Loucy (cell line): ENCODE measurements around the gene EPHA2.

Source experiments
- H2AFZ ChIP-seq: fragments of 200-600 bp; sonication (generic); 2 replicates; pipeline ENCODE4 v1.6.0; 2016; ENCODE audit warnings: antibody characterized with exemption, mild to moderate bottlenecking, low read length, moderate library complexity
- H3F3A ChIP-seq: fragments of 200-600 bp; 2 replicates; pipeline ENCODE4 v1.6.0; 2016; ENCODE audit warnings: antibody characterized with exemption, low read depth, mild to moderate bottlenecking
- H3K27me3 ChIP-seq: fragments of 200-600 bp; sonication (generic); 2 replicates; pipeline ENCODE4 v1.6.1; 2014; ENCODE audit warnings: low read length, mild to moderate bottlenecking; ENCODE audit not compliant: insufficient read depth, poor library complexity, severe bottlenecking
- H3K36me3 ChIP-seq: fragments of 200-600 bp; sonication (generic); 2 replicates; pipeline ENCODE4 v1.6.1; 2016; ENCODE audit warnings: low read length; ENCODE audit not compliant: insufficient read depth
- H3K4me1 ChIP-seq: fragments of 200-600 bp; sonication (generic); 2 replicates; pipeline ENCODE4 v1.5.1; 2014; ENCODE audit warnings: low read length, mild to moderate bottlenecking; ENCODE audit not compliant: insufficient read depth, poor library complexity, severe bottlenecking
- H3K4me2 ChIP-seq: fragments of 200-600 bp; sonication (generic); 2 replicates; pipeline ENCODE4 v1.6.0; 2014; ENCODE audit warnings: antibody characterized with exemption, low read length, low read depth, mild to moderate bottlenecking; ENCODE audit not compliant: poor library complexity, severe bottlenecking
- H3K4me3 ChIP-seq: fragments of 200-600 bp; sonication (generic); 2 replicates; pipeline ENCODE4 v1.5.1; 2014; ENCODE audit warnings: low read length, mild to moderate bottlenecking, mixed read lengths; ENCODE audit not compliant: poor library complexity, severe bottlenecking
- H3K79me2 ChIP-seq: fragments of 200-600 bp; sonication (generic); 2 replicates; pipeline ENCODE4 v1.6.1; 2014; ENCODE audit warnings: low read length; ENCODE audit not compliant: insufficient read depth
- H3K9ac ChIP-seq: fragments of 200-600 bp; sonication (generic); 2 replicates; pipeline ENCODE4 v1.6.0; 2014; ENCODE audit warnings: mild to moderate bottlenecking, low read depth, low read length, moderate library complexity; ENCODE audit not compliant: poor library complexity, severe bottlenecking
- H3K9me2 ChIP-seq: fragments of 200-600 bp; sonication (generic); replicated peaks from 2 replicates; pipeline ENCODE4 v1.6.1; 2016; ENCODE audit warnings: low read depth, low read length, mixed read lengths
- H3K9me3 ChIP-seq: fragments of 200-600 bp; sonication (generic); 2 replicates; pipeline ENCODE4 v1.6.1; 2014; ENCODE audit warnings: mild to moderate bottlenecking, antibody characterized with exemption, low read length, low read depth; ENCODE audit not compliant: insufficient read depth
- H4K20me1 ChIP-seq: fragments of 200-600 bp; sonication (generic); 2 replicates; pipeline ENCODE4 v1.6.0; 2014; ENCODE audit warnings: antibody characterized with exemption, low read length, mild to moderate bottlenecking; ENCODE audit not compliant: insufficient read depth, poor library complexity, severe bottlenecking
- CTCF ChIP-seq: fragments of 200-600 bp; sonication (generic); conservative IDR thresholded peaks from 2 replicates; pipeline ENCODE4 v1.5.1; 2014; ENCODE audit warnings: mild to moderate bottlenecking, antibody characterized with exemption, low read length
- EZH2phosphoT487 ChIP-seq: fragments of 200-600 bp; IDR thresholded peaks from 2 replicates; pipeline ENCODE4 v1.6.1; 2018; ENCODE audit warnings: antibody characterized with exemption, mild to moderate bottlenecking, moderate library complexity, borderline replicate concordance

EPHA2 gene

GRCh38 chr1:16127676-16128337 lies 28.1 kb downstream of the EPHA2 start:
- no peak overlapping the region for H2AFZ ChIP-seq
- H3K36me3 ChIP-seq = no peaks in the 10 kb centered on the region
- no peak overlapping the region for H3K9ac ChIP-seq
- no peaks in the 10 kb centered on the region for H3K27me3 ChIP-seq
- H3K9me2 ChIP-seq = no peaks in the 10 kb centered on the region
- no peak for TF ChIP-seq CTCF
- no peak for TF ChIP-seq EZH2phosphoT487
- no peaks in the 10 kb centered on the region for H3K4me1 ChIP-seq
- H4K20me1 ChIP-seq = no peaks in the 10 kb centered on the region
- no peaks in the 10 kb centered on the region for H3K79me2 ChIP-seq
- H3K4me2 ChIP-seq = no peak overlapping the region
- H3K9me3 ChIP-seq = no peaks in the 10 kb centered on the region
- no peak overlapping the region for H3K4me3 ChIP-seq
- no peaks in the 10 kb centered on the region for H3F3A ChIP-seq

- no peak overlapping the region for H2AFZ ChIP-seq
- no peaks in the 10 kb centered on the region for H3K9me2 ChIP-seq
- no peaks in the 10 kb centered on the region for H3F3A ChIP-seq
- no peak overlapping the region for H3K9ac ChIP-seq
- H3K4me2 ChIP-seq = no peak overlapping the region
- H4K20me1 ChIP-seq = no peaks in the 10 kb centered on the region
- H3K27me3 ChIP-seq = no peaks in the 10 kb centered on the region
- H3K4me3 ChIP-seq = no peak overlapping the region
- no peaks in the 10 kb centered on the region for H3K4me1 ChIP-seq
- no peaks in the 10 kb centered on the region for H3K36me3 ChIP-seq
- H3K9me3 ChIP-seq = no peaks in the 10 kb centered on the region
- no peaks in the 10 kb centered on the region for H3K79me2 ChIP-seq
- TF ChIP-seq CTCF = no peak
- TF ChIP-seq EZH2phosphoT487 = no peak
These were observed 28.9 kb downstream of the EPHA2 start for GRCh38 chr1:16126743-16127515.

- Histone ChIP-seq H2AFZ (no peak overlapping the region), H3K9me3 (no peaks in the 10 kb centered on the region), H3K4me2 (no peak overlapping the region), H3K9ac (no peak overlapping the region), H3K36me3 (no peaks in the 10 kb centered on the region), H4K20me1 (no peaks in the 10 kb centered on the region), H3K4me3 (no peak overlapping the region), H3K79me2 (no peaks in the 10 kb centered on the region), H3K9me2 (no peaks in the 10 kb centered on the region), H3K4me1 (no peaks in the 10 kb centered on the region), H3K27me3 (no peaks in the 10 kb centered on the region), H3F3A (no peaks in the 10 kb centered on the region)
- TF ChIP-seq EZH2phosphoT487 (no peak), CTCF (no peak)
These were observed 29.7 kb downstream of the EPHA2 start for GRCh38 chr1:16126160-16126559.
